HG03108 (cell line): ENCODE measurements around the gene ADD3.
A peak's percentile ranks its signal among the peaks of the same experiment; 100 is the strongest.
"Not testable (repeated sequence)": the region's sequence is repeated elsewhere in the genome, so short reads cannot be mapped to it uniquely, and the experiment has no call there.

Experiments
- ATAC-seq: cut with Tn5 transposase; IDR thresholded peaks from one replicate; pipeline ENCODE4 v1.9.1; 2021; ENCODE audit warnings: moderate library complexity; ENCODE audit not compliant: unreplicated experiment

ADD3 gene

DNA sequence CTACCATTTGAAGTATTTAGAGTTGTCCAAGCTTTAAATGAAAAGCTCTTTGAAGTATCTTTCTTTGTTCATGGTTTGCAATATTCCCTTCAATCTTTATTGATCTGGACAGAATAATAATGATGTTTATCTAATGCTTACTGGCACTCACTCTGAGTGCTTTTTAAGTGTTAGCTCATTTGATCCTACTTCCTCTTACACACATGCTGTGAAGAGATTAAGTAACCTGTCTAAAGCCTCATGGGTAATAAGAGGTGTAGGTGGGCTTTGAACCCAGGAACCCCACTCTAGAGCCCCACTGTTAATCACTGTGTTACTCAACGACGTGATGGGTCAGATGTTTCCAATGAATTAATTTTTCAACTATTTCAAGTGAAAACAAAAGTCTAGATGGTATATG, 31.1 kb upstream of the ADD3 start:
- no peak for ATAC-seq

DNA sequence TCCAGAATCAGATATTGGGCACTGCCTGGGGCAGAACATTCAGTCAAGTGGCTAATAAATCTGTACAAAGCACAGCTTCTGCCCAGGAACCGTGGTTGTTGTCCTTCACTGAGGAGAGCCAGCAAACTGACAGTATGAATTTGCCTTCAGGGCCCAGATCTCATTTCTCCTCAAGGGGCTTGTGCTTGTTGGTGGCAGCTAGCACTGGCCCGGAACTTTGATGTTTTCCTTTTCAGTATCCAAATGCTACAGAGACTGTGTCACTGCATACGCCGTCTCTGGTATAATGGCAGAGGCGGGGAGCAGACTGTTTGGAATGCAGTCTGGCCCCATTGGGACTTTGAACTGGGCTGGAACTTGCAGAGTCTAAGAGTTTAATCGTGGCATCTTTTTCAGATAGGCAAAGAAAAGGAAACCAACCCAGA, 30.4 kb upstream of the ADD3 start:
- ATAC-seq: no peak

DNA sequence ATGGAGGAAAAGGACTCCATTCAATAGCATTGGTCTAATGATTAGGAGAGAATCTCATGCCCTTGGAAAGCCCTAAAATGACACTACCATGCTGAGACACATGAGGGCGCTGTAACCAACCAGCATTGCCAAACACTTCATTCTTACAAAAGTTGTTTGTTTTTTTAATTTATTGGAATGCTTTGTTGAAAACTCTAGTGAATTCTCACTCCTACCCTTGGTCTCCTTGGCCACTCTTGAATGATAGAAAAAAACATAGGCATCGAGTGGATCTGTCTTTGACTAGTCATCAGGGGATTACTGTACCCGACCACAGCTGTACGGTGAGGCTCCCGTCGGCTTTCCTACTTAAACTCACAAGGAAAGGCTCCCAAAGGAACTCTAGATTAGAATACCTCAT, 29.3 kb upstream of the ADD3 start:
- no peak for ATAC-seq

DNA sequence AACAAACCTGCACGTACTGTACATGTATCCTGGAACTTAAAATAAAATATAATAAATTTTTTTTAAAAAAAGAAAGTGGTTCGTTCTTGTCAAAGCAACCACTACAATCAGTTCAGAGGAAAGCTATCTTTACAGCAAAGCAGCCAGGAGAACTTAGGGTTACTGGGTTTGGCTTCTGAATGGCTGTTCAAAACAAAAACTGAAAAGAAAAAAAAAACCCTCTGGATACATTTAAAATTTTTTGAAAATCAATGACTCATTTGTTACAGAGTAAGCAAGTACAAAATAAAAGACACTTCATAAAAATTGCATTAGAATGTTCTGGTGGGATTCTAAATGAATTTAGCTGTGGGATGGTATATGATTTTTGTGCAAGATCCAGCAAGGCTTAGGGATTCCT, 28.6 kb upstream of the ADD3 start:
- no peak for ATAC-seq

DNA sequence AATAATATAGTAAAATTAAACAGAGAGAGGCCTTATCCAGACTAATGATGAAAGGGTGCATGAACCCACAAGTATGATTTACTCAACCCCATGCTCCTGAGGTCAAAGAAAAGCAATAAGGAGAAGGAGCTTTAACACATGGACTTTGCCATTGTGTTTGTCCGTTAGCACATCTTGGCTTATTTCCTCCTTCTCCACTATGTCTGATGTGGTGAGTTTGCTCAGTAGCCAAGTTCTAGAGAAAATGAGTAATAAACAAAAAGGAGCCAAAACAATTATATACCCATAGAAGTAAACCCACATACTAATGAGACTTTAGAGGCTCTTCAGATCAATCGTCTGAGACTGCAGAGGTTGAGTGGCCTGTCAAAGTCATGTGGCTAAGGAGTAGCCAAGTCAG, 26.1 kb upstream of the ADD3 start:
- no peak for ATAC-seq

DNA sequence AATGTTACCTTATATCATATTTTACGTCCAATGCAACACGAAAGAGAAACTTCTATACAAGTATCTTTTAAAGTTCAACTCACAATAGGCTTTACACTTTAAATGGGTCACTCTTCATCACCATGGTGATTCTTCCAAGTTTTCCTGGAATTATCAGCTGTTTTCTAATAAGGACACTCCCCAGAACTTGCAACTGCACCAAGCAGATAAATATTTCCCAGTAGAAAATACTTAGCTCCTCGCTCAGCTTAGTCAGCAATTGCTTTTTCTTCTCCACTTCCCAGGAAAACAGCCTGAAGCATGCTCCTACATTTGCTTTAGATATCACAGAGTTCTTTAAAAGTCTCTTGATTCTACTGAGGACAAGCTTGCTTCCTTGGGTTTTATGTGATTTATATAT, 25.7 kb upstream of the ADD3 start:
- ATAC-seq: no peak

DNA sequence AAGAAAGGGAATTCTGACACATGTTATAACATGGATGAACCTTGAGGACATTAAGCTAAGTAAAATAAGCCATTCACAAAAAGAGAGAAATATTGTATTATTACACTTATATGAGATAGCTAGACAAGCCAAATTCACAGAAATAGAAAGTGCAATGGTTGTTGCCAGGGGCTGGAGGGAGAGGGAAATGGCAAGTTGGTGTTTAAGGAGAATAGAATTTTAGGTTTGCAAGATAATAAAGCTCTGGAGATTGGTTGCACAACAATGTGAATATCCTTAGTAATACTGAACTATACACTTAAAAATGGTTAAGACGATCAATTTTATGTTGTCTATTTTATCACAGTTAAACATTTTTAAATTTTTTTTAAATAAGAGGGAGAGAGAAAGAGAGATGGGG, 25.0 kb upstream of the ADD3 start:
- ATAC-seq: no peak

DNA sequence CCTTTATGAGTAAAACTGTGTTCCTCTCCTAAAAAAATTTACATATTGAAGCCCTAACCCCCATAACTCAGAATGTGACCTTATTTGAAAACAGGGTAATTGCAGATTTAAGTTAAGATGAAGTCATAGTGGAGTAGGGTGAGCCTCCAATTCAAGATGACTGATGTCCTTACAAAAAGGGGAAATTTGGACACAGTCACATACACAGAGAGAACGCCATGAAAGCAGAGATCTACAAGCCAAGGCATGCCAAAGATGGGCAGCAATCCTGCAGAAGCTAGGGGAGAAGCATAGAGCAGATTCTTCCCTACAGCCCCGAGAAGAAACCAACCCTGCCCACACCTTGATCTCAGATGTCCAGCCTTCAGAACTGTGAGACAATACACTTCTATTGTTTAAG, 23.8 kb upstream of the ADD3 start:
- ATAC-seq: no peak

DNA sequence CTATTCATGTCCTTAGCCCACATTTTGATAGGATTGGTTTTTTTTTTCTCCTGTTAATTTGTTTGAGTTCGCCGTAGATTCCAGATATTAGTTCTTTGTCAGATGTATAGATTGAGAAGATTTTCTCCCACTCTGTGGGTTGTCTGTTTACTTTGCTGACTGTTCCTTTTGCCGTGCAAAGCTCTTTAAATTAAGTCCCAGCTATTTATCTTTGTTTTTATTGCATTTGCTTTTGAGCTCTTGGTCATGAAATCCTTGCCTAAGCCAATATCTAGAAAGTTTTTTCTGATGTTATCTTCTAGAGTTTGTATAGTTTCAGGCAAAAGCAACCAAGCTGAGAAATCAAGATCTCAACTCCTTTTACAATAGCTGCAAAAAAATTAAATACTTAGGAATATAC, 22.0 kb upstream of the ADD3 start:
- not testable (repeated sequence) for ATAC-seq

DNA sequence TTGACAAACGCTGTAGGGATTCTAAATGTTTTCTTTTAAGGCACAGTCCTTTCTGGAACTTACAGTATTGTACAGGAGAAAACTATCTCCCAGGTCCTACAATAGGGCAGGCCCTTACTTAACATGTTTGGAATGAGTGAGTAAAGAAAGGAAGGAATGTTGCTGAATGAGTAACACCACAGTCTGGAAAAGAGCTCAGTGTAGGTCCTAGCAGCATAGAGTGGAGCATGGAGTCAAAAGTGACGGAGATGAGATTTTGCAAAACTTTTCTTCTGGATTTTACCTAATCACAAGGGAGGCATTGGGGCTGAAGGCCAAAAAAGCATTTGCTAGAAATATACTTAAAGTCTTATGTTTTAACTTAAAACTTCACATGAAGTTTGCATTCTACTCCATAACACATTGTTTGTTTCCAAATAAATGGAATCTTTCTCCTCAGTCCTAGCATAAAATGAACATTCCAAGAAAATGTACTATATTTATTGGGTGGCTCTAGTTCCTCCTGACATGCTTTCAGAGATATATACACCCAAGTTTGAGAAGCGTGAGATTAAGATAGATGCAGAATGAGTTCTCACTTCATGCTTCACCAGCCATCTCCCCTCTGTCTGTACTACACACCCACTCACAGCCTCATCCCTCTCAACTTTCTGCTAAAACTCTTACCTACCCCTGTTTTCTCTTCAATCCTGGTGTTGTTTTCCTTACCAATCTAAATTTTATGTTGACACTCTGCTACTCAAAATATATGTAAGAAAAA, 20.2 kb upstream of the ADD3 start:
- ATAC-seq: no peak

DNA sequence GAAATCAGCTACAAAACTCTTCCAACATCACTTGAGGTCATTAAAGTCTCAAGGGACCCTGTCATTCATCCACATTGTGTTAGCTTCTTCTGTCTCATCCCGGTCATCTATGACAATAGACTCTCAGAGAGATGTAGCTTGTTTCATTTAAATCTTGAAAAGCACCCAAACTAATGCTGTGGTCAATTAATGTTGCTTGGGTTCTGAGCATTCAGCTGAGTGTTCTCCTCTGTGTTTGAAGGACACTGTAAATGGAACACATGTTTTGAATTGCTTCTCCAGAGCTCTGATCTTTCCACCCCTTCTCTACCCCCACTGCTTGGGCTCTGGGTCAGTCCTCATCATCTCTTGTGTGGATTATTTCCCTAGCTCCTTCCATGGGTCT, 19.6 kb upstream of the ADD3 start:
- no peak for ATAC-seq

DNA sequence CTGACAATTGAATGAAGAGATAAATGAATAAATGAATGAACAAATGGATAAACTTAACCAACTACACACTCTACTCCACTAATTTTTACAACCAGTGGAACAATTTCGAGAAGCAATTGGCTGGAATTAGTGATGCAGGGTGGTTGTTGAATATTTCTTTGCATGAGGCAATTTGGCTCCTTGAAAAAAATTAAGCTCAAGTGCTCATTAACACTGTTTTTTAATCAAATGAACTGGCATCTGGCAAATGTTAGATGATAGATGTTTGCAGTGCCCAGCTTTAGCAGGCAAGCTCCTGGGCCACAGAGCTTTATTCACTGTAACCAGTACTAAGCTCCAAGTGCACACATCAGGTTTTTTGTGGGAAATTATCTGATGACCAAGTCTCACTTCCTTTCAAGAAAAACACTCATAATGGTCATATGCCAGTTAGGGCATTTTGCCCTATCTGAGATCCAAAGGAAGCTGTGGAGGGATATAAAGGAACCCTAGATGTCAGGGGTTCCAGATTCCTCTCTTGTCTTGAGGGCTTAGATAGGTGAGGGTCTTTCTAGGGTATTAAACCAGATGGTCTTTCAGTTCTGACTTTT, 16.4 kb upstream of the ADD3 start:
- ATAC-seq: no peak

DNA sequence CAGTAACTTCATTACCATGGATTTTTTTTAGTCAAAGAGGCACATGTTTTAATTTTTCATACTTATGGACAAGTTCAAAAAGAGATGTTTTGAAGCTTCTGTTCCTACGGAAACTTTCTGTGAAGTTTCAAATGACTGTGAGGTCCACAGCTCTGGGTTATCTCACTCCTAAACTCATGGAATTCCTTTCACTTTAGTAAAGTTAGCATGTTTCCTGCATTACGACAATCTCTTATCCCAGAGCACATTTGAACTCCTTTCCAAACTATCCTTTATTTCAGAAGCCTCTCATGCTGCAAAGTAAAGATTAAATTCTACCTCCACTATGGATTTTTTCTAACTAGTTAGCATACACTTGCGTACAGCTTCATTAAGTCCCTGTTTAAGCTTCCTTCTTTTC, 15.3 kb upstream of the ADD3 start:
- ATAC-seq: no peak

DNA sequence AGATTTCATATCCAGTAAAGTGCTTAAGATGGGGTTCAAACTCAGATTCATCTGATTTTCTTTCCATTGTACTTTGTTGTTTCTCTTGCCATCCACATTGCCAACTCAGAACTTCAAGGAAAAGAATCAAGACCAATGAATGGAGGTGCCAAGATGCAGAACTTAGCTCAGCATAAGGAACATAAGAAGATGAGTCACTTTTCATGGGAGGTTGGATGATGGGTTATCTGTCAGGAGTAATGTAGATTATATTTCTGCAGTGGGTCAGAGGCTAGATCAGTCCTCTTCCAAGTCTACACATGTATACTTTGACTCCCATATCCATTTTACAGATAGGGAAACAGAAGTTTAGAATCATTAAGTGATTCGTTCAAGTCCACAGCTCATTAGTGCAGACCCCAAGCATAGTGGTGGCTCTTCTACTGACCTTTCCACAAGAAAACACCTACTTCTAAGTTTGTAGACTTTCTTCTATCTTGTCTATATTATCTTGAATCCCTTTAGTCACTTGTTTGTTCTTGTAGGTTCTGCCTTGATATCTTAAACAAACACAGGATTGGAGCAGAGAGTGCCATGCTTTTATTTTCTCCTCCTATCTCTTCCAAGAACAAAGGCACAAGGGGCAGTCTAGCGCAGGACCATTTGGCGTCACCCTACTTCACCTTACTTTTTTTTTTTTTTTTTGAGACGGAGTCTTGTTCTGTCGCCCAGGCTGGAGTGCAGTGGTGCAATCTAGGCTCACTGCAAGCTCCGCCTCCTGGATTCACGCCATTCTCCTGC, 14.0 kb upstream of the ADD3 start:
- no peak for ATAC-seq

DNA sequence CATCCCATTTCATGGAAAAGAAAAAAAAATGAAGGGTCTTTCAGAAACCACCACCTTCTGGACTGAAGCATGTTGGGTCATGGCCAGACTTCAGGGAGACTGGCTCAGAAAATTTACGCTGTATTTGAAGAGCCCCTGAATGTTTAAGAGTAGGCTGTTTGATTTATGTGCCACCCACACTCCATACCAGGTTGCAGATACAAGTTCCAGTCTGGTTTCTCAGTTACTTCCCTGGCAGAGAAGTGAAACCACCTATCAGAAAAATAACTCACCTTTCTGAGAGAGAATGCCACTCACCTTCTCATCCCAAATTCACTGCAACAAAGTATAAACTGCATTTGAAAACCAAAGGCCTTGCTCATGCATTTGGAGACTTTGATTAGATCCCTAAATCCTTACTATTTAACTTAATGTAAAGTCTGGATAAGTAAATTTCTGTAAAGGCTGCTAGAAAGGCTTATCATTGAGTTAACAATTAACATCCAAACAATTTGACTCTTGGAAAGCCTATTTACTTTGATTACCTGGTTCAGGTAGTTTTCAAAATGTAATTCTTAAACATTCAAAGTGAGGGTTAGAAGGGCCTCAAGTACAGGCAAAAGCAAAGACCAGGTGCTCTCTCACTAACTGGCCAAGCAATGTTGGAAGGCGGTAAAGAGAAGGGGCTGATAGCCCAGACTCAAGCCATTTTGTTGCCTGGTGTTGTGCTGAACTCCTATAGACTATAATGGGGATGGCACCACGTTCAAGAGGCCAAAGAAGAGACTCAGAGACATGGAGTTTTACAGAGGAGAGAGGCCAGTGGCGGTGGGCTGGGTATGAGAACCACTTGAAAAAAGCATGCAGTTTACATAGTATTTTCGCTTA, 12.8 kb upstream of the ADD3 start:
- no peak for ATAC-seq

DNA sequence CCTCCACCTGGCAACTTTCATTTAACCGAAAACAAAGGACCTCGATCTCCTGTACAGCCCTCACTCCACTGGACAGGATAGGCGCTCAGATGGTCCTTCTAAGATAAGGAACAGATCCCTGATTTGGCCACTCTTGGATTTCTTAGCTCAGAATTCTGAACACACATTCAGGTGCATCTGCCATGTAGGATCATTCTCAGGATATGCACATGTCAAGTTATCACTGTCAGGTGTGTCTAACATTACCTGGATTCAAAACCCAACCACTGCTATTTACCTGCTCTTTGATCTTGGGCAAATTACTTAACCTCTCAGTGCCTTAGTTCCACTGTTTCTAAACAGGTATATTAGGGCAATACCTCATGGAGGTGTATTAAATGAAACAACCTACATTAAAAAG, 12.2 kb upstream of the ADD3 start:
- no peak for ATAC-seq

DNA sequence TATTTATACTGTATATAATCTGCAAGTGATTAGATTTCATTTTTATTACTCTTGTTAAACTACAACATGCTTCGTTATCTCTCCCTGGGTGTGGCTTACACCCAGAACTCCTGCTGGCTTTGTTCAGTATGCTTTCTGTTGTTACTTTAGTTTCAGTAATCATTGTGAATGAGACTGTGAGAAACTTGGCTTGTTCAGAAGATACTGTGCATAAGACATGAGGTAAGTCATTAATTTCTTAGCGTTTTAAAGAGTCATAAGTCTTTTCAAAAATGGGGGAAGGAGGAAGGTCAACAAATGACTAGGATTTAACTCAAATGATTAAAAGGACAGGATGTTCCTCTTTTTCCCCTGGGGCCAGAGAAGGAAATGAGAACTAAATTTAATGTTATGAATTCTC, 11.6 kb upstream of the ADD3 start:
- ATAC-seq: peak; percentile 70

DNA sequence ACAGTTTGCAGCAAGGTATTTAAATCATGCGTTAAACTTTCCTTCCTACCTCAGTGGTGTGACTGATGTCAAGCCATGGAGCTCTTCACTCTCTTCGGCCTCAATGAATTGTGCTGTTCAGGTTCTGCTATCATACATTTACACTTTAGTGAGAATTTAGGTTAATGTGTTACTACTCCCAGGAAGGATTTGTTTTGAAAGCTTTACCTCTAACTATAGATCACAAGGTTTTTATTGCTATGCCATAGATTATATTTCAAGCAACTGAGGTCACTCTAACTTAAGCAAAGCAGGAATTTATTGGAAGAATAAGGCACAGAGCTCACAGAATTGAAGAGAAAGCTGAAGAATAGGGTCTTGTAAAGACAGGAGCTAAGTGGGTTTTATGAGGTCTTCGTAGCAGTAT, 11.0 kb upstream of the ADD3 start:
- peak; percentile 29 for ATAC-seq

DNA sequence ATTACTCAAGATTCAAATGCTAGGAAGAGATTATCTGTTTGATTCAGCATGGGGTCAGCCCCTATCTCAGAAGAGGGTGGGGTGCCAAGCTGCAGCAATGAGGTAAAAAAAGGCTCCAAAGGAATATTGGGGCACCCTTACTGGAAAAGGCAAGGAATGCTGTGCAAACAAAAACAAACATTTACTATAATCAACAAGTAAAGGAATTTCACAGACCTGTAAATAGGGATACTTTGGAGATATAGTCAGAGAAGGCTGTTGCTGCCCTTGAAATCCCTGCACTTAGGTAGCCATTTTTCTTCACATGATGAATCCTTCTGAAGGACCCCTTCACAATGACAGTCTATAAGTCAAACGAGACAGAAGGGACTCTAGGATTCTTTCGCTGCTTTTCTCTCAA, 10.6 kb upstream of the ADD3 start:
- no peak for ATAC-seq

DNA sequence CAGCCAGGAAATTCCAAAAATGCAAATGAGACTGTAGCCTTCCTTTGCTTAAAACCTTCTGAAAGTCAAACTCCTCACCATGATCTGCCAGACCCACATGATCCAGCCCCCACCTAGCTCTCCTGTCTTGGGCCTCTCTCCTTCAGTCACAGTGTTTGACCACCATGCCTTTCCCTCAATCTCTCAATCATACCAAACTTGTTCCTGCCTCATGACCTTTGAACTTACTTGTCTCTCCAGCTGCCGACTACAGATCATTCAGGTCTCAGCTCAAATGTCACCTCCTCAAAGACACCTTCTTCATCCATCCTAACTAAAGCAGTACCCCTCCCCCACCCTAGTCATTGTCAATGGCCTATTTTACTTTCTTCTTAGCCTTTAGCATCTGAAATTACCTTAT, 9.3 kb upstream of the ADD3 start:
- ATAC-seq: no peak

DNA sequence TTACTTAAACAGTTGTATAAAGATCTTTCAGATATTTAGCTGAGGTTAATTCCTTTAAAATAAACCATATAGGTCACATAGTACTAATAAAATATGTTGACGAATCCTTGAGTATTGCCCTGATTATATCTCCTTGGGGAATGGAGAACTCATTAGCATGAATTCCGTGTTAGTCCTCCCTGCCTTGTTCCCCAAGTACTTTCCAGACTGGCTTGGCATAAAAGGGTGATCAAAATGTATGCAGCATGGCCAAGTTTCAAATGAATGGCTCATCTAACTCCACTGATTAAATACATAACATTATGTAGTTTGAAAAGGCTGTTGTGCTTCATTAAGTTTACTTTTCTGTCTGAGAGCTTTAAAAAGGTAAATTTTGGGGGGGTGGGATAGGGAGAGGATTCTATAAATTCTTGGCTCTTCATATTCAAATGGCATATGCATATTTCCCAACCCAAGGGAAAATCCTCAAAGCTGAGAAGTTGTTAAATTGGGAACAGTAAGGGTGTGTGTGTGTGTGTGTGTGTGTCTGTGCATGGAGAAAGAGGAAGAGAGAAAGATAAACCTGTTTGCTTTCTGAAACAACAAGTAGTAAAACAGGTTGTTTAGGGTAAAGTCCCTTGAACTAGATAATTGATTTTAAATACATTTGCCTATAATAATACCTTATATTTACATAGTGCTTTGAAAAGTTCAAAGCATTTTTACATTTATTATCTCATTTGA, 4.8 kb upstream of the ADD3 start:
- ATAC-seq: no peak
